Breast epithelium (tissue), 3 donors: ENCODE results near the gene PTMS.

Source experiments
- POLR2A ChIP-seq: fragments of 450-650 bp; IDR thresholded peaks from one replicate; pipeline ENCODE4 v1.6.1; 2016; ENCODE audit warnings: antibody characterized with exemption, mild to moderate bottlenecking, moderate library complexity
- TF ChIP-seq, protein P1 (sequence below), 3 donors: fragments of 450-650 bp; IDR thresholded peaks; one replicate each; pipeline ENCODE4 v1.5.1; 2016 to 2017; ENCODE audit warnings: antibody characterized with exemption in 3 of 3, mild to moderate bottlenecking in 3 of 3, moderate library complexity in 3 of 3

DNA sequence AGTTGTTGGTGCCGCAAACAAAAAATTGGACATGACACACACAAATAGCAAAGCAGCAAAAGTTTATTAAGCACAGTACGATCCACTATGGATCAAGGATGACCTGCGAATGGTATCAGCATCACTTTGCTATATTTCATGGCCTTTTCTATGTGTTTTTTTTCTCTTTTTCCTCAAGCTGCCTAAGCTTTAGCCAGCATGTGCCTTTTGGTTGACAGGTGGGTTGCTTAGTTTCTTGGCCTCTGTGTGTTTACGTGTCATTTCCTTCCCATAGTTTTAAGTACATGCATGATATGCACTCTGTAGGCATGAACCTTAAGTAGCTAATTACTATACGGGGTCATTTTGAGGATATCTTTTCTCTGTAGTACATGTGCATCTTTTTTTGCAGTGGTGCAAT, 33.0 kb downstream of the PTMS start:
- TF ChIP-seq, protein P1, sequence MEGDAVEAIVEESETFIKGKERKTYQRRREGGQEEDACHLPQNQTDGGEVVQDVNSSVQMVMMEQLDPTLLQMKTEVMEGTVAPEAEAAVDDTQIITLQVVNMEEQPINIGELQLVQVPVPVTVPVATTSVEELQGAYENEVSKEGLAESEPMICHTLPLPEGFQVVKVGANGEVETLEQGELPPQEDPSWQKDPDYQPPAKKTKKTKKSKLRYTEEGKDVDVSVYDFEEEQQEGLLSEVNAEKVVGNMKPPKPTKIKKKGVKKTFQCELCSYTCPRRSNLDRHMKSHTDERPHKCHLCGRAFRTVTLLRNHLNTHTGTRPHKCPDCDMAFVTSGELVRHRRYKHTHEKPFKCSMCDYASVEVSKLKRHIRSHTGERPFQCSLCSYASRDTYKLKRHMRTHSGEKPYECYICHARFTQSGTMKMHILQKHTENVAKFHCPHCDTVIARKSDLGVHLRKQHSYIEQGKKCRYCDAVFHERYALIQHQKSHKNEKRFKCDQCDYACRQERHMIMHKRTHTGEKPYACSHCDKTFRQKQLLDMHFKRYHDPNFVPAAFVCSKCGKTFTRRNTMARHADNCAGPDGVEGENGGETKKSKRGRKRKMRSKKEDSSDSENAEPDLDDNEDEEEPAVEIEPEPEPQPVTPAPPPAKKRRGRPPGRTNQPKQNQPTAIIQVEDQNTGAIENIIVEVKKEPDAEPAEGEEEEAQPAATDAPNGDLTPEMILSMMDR (IDR thresholded peaks at IDR 0.05) = no peak
- no peak for TF ChIP-seq POLR2A
